Measurements from ENCODE around the gene TPM1. TPM values are rescaled to one million over a fixed set of nuclear protein-coding genes. Genes with fewer than 3 reads are reported as not detected.

The TPM1 gene
- polyA plus RNA-seq, 1 of the 3 experiments (the other 2 are of a cell fraction), result 1,371 TPM

DNA sequence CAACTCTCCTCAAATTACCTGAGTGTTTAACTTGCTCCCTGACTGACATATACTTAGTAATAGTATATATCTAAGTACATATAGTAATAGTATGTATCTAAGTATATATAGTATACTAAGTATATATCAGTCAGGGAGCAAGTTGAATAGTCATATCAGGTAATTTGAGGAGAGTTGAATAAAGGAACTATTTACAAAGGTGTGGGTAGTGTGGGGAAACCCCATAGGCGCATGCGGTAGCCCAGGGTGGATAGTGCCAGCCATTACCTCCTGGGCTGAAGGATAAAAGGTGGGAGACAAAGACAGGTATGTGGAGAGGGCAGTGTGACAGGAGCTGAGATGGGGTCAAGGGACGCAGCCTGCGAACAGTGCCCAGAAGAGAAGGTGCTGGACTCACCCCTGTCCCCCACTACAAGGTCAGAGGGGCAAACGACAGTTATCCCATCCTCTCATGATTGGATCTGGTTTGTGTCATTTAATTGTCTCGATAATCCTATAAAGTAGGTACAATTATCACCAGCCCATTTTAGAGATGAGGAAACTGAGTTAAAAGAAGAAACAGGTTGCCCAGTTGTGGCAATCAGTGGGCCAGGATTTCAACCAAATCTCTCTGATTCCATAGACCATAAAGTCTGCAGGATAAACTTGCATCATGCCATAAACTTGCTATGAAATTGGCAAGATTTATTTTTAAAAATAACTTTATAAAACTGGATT lies 34.1 kb upstream of the TPM1 start (continued):
- no peak for TF ChIP-seq PBX3 (IDR thresholded peaks at IDR 0.05)
- TF ChIP-seq, protein P1, sequence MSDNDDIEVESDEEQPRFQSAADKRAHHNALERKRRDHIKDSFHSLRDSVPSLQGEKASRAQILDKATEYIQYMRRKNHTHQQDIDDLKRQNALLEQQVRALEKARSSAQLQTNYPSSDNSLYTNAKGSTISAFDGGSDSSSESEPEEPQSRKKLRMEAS (IDR thresholded peaks at IDR 0.05; ENCODE audit: low read depth), result no peak

GRCh38 chr15:63010386-63010785 lies 32.2 kb upstream of the TPM1 start:
- no peaks in the 10 kb centered on the region for H3K9me2 ChIP-seq
- peaks cover 29% of the 10 kb centered on the region for H3F3A ChIP-seq (replicated peaks; ENCODE audit: insufficient read depth)
- H3K4me1 ChIP-seq (ENCODE audit: control insufficient read depth in 1 of 2, insufficient read depth in 2 of 2, low read depth in 1 of 2, low read length in 1 of 2), result peaks cover 7 to 31% of the 10 kb centered on the region in 2 experiments; a peak in 3 of 4 replicates
- H4K20me1 ChIP-seq (ENCODE audit: insufficient read depth), result no peaks in the 10 kb centered on the region
- no peaks in the 10 kb centered on the region for H3K27me3 ChIP-seq (ENCODE audit: insufficient read depth)
- no peak overlapping the region for H3K9ac ChIP-seq
- WGBS (ENCODE audit: low lambda C conversion rate), result 88% methylated on average over 3 of the region's 3 CpGs
- no peak overlapping the region for H2AFZ ChIP-seq (ENCODE audit: low read depth)
- no peak for DNase-seq
- no peaks in the 10 kb centered on the region for H3K79me2 ChIP-seq (ENCODE audit: insufficient read depth)
- H3K4me3 ChIP-seq (ENCODE audit: low read depth in 2 of 2, low read length in 1 of 2), result no peak overlapping the region
- H3K36me3 ChIP-seq (replicated peaks in 1 of 2; ENCODE audit: control insufficient read depth in 1 of 2, insufficient read depth in 2 of 2, low read length in 1 of 2), result no peaks in the 10 kb centered on the region
- no peaks in the 10 kb centered on the region for H3K9me3 ChIP-seq
- no peak overlapping the region for H3K4me2 ChIP-seq
- no peak for TF ChIP-seq EP300 (IDR thresholded peaks at IDR 0.05; ENCODE audit: borderline replicate concordance in 1 of 2, low read depth in 1 of 2, low read length in 1 of 2)
- TF ChIP-seq, protein P2, sequence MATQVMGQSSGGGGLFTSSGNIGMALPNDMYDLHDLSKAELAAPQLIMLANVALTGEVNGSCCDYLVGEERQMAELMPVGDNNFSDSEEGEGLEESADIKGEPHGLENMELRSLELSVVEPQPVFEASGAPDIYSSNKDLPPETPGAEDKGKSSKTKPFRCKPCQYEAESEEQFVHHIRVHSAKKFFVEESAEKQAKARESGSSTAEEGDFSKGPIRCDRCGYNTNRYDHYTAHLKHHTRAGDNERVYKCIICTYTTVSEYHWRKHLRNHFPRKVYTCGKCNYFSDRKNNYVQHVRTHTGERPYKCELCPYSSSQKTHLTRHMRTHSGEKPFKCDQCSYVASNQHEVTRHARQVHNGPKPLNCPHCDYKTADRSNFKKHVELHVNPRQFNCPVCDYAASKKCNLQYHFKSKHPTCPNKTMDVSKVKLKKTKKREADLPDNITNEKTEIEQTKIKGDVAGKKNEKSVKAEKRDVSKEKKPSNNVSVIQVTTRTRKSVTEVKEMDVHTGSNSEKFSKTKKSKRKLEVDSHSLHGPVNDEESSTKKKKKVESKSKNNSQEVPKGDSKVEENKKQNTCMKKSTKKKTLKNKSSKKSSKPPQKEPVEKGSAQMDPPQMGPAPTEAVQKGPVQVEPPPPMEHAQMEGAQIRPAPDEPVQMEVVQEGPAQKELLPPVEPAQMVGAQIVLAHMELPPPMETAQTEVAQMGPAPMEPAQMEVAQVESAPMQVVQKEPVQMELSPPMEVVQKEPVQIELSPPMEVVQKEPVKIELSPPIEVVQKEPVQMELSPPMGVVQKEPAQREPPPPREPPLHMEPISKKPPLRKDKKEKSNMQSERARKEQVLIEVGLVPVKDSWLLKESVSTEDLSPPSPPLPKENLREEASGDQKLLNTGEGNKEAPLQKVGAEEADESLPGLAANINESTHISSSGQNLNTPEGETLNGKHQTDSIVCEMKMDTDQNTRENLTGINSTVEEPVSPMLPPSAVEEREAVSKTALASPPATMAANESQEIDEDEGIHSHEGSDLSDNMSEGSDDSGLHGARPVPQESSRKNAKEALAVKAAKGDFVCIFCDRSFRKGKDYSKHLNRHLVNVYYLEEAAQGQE (IDR thresholded peaks at IDR 0.05; ENCODE audit: low read depth, low read length), result no peak
- TF ChIP-seq TAF1 (IDR thresholded peaks at IDR 0.05; ENCODE audit: borderline replicate concordance, low read depth, low read length), result no peak
- TF ChIP-seq FOSL2 (IDR thresholded peaks at IDR 0.05; ENCODE audit: borderline replicate concordance, low read depth), result no peak
- TF ChIP-seq NFIC (IDR thresholded peaks at IDR 0.05; ENCODE audit: borderline replicate concordance), result no peak
- TF ChIP-seq, protein P3, sequence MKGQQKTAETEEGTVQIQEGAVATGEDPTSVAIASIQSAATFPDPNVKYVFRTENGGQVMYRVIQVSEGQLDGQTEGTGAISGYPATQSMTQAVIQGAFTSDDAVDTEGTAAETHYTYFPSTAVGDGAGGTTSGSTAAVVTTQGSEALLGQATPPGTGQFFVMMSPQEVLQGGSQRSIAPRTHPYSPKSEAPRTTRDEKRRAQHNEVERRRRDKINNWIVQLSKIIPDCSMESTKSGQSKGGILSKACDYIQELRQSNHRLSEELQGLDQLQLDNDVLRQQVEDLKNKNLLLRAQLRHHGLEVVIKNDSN (IDR thresholded peaks at IDR 0.05; ENCODE audit: borderline replicate concordance, low read depth), result no peak
- no peak for TF ChIP-seq JUND (IDR thresholded peaks at IDR 0.05)
- TF ChIP-seq, protein P4, sequence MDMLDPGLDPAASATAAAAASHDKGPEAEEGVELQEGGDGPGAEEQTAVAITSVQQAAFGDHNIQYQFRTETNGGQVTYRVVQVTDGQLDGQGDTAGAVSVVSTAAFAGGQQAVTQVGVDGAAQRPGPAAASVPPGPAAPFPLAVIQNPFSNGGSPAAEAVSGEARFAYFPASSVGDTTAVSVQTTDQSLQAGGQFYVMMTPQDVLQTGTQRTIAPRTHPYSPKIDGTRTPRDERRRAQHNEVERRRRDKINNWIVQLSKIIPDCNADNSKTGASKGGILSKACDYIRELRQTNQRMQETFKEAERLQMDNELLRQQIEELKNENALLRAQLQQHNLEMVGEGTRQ (IDR thresholded peaks at IDR 0.05; ENCODE audit: borderline replicate concordance, low read depth, low read length), result no peak
- TF ChIP-seq SIN3A (IDR thresholded peaks at IDR 0.05; ENCODE audit: borderline replicate concordance, low read depth, low read length), result no peak
- no peak for TF ChIP-seq RCOR1 (IDR thresholded peaks at IDR 0.05; ENCODE audit: low read length)
- no peak overlapping the region for H3K27ac ChIP-seq (ENCODE audit: low read depth in 2 of 2, low read length in 1 of 2)
- ChIA-PET CTCF (interaction anchor here (1.4 kb wide), 1 partner anchor 11 kb away, joined by 3 read pairs; no protein-coding TSS in a partner anchor), POLR2A (no interaction called here)
